ENCODE data around the gene USP7.

- TF ChIP-seq CTCF (optimal IDR thresholded peaks at IDR 0.05 in 1 of 3, IDR thresholded peaks at IDR 0.05 in 1 of 3, conservative IDR thresholded peaks at IDR 0.05 in 1 of 3; ENCODE audit: extremely low read depth in 1 of 3, insufficient read depth in 2 of 3, low read length in 3 of 3) (no peak), EZH2 (IDR thresholded peaks at IDR 0.05; ENCODE audit: low read length) (no peak)
Measured at GRCh38 chr16:8945626-8946296, 17.9 kb downstream of the USP7 start.
